GM12878 (cell line): ENCODE measurements around the gene MARS1. TPM values are rescaled to one million over a fixed set of nuclear protein-coding genes. Genes with fewer than 3 reads are reported as not detected.

Experiments
- ATAC-seq: fragments of 200-7000 bp; cut with Tn5 transposase; 3 replicates; pipeline ENCODE4 v1.9.1; 2020; ENCODE audit warnings: mild to moderate bottlenecking, moderate library complexity
- BruUV-seq: library from RNA; stranded (reverse); fragments of 400-500 nt; replicated peaks from 2 replicates; lab custom pipeline; 2021; lab: Mats Ljungman, UMichigan
- CTCF ChIA-PET: fragments of 300-600 bp; sonication (Branson Sonifier 250); formaldehyde crosslinking; extraction: SDS; loops from one replicate; lab custom pipeline; 2021; ENCODE audit warnings: inconsistent platforms; lab: Yijun Ruan, JAX
- POLR2A ChIA-PET: fragments of 350-600 bp; formaldehyde crosslinking; extraction: SDS; loops from one replicate; lab custom pipeline; 2021; ENCODE audit warnings: inconsistent platforms; lab: Charles Lee
- RAD21 ChIA-PET: fragments of 300-600 bp; sonication (Branson Sonifier 250); formaldehyde crosslinking; loops from one replicate; lab custom pipeline; 2023; ENCODE audit warnings: antibody characterized with exemption; ENCODE audit not compliant: unreplicated experiment; lab: Charles Lee
- SMC1A ChIA-PET: fragments of 300-600 bp; sonication (Branson Sonifier 250); formaldehyde crosslinking; loops from one replicate; lab custom pipeline; 2023; ENCODE audit not compliant: unreplicated experiment, uncharacterized antibody; lab: Charles Lee
- DNase-seq: peaks from one replicate; pipeline ENCODE4 v3.0.0-alpha.2; 2011; ENCODE audit warnings: low read depth, low spot score
- FAIRE-seq: peaks from 3 replicates; lab custom pipeline; 2011; peaks lifted over from hg19 to GRCh38; lab: Jason Lieb, UNC
- H2AFZ ChIP-seq: 2 replicates; pipeline ENCODE4 v1.6.0; 2011; ENCODE audit warnings: low read depth, low read length, control low read depth; ENCODE audit not compliant: control insufficient read depth
- H3K27ac ChIP-seq: 2 replicates; pipeline ENCODE4 v1.5.1; 2011; ENCODE audit warnings: control low read depth; ENCODE audit not compliant: control insufficient read depth, insufficient read depth
- H3K27me3 ChIP-seq, 2 experiments: replicated peaks in 1 of 2; 2 replicates each; pipeline versions ENCODE4 v1.6.0 to v1.6.1; 2011; ENCODE audit warnings: low read length in 1 of 2; ENCODE audit not compliant: control insufficient read depth in 2 of 2, insufficient read depth in 2 of 2
- H3K36me3 ChIP-seq, 2 experiments: 2 replicates each; pipeline ENCODE4 v1.5.1; 2011; ENCODE audit warnings: low read length in 1 of 2; ENCODE audit not compliant: control insufficient read depth in 2 of 2, insufficient read depth in 2 of 2
- H3K4me1 ChIP-seq: 2 replicates; pipeline ENCODE4 v1.6.1; 2011; ENCODE audit warnings: mild to moderate bottlenecking, low read length, moderate library complexity, mixed read lengths; ENCODE audit not compliant: control insufficient read depth, insufficient read depth
- H3K4me2 ChIP-seq: 2 replicates; pipeline ENCODE4 v1.6.0; 2011; ENCODE audit warnings: control low read depth; ENCODE audit not compliant: control insufficient read depth, insufficient read depth
- H3K4me3 ChIP-seq: fragments of 200-600 bp; sonication (generic); 2 replicates; pipeline ENCODE4 v1.5.1; 2016
- H3K79me2 ChIP-seq: 2 replicates; pipeline ENCODE4 v1.6.0; 2011; ENCODE audit warnings: low read length; ENCODE audit not compliant: control insufficient read depth, insufficient read depth
- H3K9ac ChIP-seq: 2 replicates; pipeline ENCODE4 v1.8.0; 2011; ENCODE audit warnings: low read length, control low read depth, mixed read lengths; ENCODE audit not compliant: control insufficient read depth, insufficient read depth
- H3K9me3 ChIP-seq: replicated peaks from 3 replicates; pipeline ENCODE4 v1.5.1; 2011; ENCODE audit warnings: mild to moderate bottlenecking, low read length; ENCODE audit not compliant: control insufficient read depth, insufficient read depth
- H4K20me1 ChIP-seq: 2 replicates; pipeline ENCODE4 v1.6.0; 2011; ENCODE audit not compliant: control insufficient read depth, insufficient read depth
- ATF2 ChIP-seq: IDR thresholded peaks from 2 replicates; pipeline ENCODE4 v1.6.1; 2012; ENCODE audit warnings: low read length, inconsistent platforms
- E2F8 ChIP-seq: fragments of 450-650 bp; IDR thresholded peaks from 2 replicates; pipeline ENCODE4 v1.6.1; 2018; ENCODE audit warnings: mild to moderate bottlenecking, low read depth, moderate library complexity; ENCODE audit not compliant: partially characterized antibody
- EED ChIP-seq: sonication (generic); IDR thresholded peaks from 2 replicates; pipeline ENCODE4 v1.6.1; 2016; ENCODE audit warnings: antibody characterized with exemption, low read depth
- ELK1 ChIP-seq: IDR thresholded peaks from 2 replicates; pipeline ENCODE4 v1.6.1; 2012; ENCODE audit warnings: low read depth, low read length, improper control_type of control experiment
- MLLT1 ChIP-seq: fragments of 450-650 bp; IDR thresholded peaks from 2 replicates; pipeline ENCODE4 v1.6.1; 2016; ENCODE audit warnings: mild to moderate bottlenecking
- MTA2 ChIP-seq: fragments of 450-650 bp; IDR thresholded peaks from 2 replicates; pipeline ENCODE4 v1.6.1; 2016; ENCODE audit warnings: low read depth, mild to moderate bottlenecking, moderate library complexity
- NR2F1 ChIP-seq: fragments of 450-650 bp; conservative IDR thresholded peaks from 2 replicates; pipeline ENCODE4 v1.6.1; 2017; ENCODE audit warnings: mild to moderate bottlenecking
- TARDBP ChIP-seq: IDR thresholded peaks from 2 replicates; pipeline ENCODE4 v1.6.1; 2016; ENCODE audit warnings: borderline replicate concordance
- YBX1 ChIP-seq: fragments of 450-650 bp; IDR thresholded peaks from 2 replicates; pipeline ENCODE4 v1.6.1; 2016; ENCODE audit warnings: antibody characterized with exemption
- ZBTB4 ChIP-seq: fragments of 450-650 bp; formaldehyde crosslinking; IDR thresholded peaks from 2 replicates; pipeline ENCODE4 v1.4.0; 2022; ENCODE audit warnings: mild to moderate bottlenecking, moderate library complexity
- WGBS: methylation state at CpG from one replicate; pipeline ENCODE4 v1.1.6; 2016; ENCODE audit warnings: low lambda C conversion rate; ENCODE audit not compliant: insufficient replicate concordance, insufficient coverage; ENCODE audit errors: missing lambda C conversion rate; 5-methylcytosine and 5-hydroxymethylcytosine counted together
- in situ Hi-C: fragments of 300-500 bp; cut with MboI; formaldehyde crosslinking; loops from 9 replicates; pipeline ENCODE4 v1.14.3; 2018; ENCODE audit warnings: mixed read lengths
- intact Hi-C: fragments of 100-400 bp; cut with micrococcal nuclease; formaldehyde crosslinking; loops from one replicate; pipeline ENCODE4 v1.14.2; 2022; ENCODE audit not compliant: unreplicated experiment
- polyA plus RNA-seq, 11 experiments: library from polyadenylated mRNA; depleted of rRNA in 4 of 11; unstranded in 6 of 11; stranded (reverse) in 5 of 11; fragments of >200 nt; fragmentation: Nextera tagmentation in 4 of 11; fragmentation: Illumina TruSeq in 1 of 11; extraction: Ambion mirVana in 4 of 11; extraction: Trizol in 1 of 11; gene quantifications; 1 replicate in 1 of 11; 2 replicates in 10 of 11; pipeline versions ENCODE4 v1.2.1 to v1.2.3, GENCODE V29; 2011 to 2016; ENCODE audit warnings: inconsistent platforms in 2 of 11, missing spikeins in 2 of 11, low read depth in 1 of 11
- total RNA-seq, 4 experiments: library from RNA; depleted of rRNA in 3 of 4; stranded (reverse); fragments of >200 nt in 3 of 4; fragmentation: Illumina TruSeq in 1 of 4; extraction: Trizol in 1 of 4; gene quantifications; 2 replicates each; pipeline versions ENCODE4 v1.2.1 to v1.2.3, GENCODE V29; 2013 to 2021

The MARS1 gene
- total and polyA plus RNA-seq, 10 of the 15 experiments (the other 5 are each of a cell fraction or from before 2014, with no cell fraction given) = 72.3 to 270 (median 153) TPM

- TF ChIP-seq YBX1 (0 out of 2 replicates have a peak, but pooled peaks have one; percentile 21), NR2F1 (no peak), TARDBP (peak; percentile 67; the same call in 1 of the 2 replicates), E2F8 (no peak), ATF2 (peak; percentile 98), EED (no peak)
These were observed 59.6 kb downstream of the MARS1 start (continued) for GRCh38 chr12:57547288-57548012.

- FAIRE-seq = no peak
- ATAC-seq = no peak
- peaks cover 19% of the 10 kb centered on the region for H3K79me2 ChIP-seq
- H3K4me2 ChIP-seq = no peak overlapping the region
- CTCF ChIA-PET = no interaction called here
- no peaks in the 10 kb centered on the region for H3K36me3 ChIP-seq
- no peak overlapping the region for H3K27ac ChIP-seq
- peaks cover 9% of the 10 kb centered on the region; the same call in 1 of the 2 replicates for H3K4me1 ChIP-seq
- SMC1A ChIA-PET = no interaction called here
- no peaks in the 10 kb centered on the region for H3K9me3 ChIP-seq
- in situ Hi-C loops (no loop called here), intact Hi-C loops (no loop called here)
- RAD21 ChIA-PET = no interaction called here
- H3K9ac ChIP-seq = no peak overlapping the region
- no peak for DNase-seq
- peaks cover 0 to under 1% of the 10 kb centered on the region in 2 experiments; a peak in 2 of 4 replicates for H3K27me3 ChIP-seq
- BruUV-seq = no TSS peak
- 91% methylated on average over 2 of the region's 2 CpGs for WGBS
- POLR2A ChIA-PET = no interaction called here
- no peak overlapping the region for H2AFZ ChIP-seq
- H3K4me3 ChIP-seq = no peak overlapping the region
- H4K20me1 ChIP-seq = no peaks in the 10 kb centered on the region
- TF ChIP-seq MLLT1 (no peak), TARDBP (no peak), ZBTB4 (CRISPR knock-in tag) (no peak), ELK1 (no peak), MTA2 (no peak)
These were observed 60.1 kb downstream of the MARS1 start for GRCh38 chr12:57548013-57548315.
